ENCODE data around the gene FXYD1.

Gene FXYD1

GRCh38 chr19:35165200-35166058 lies 26.8 kb downstream of the FXYD1 start:
- no peak for DNase-seq

GRCh38 chr19:35166100-35167063 lies 27.8 kb downstream of the FXYD1 start:
- no peak for DNase-seq

- DNase-seq = no peak
Observed at GRCh38 chr19:35167251-35168119, 28.9 kb downstream of the FXYD1 start.

- DNase-seq = no peak
Observed at GRCh38 chr19:35168196-35168595, 29.6 kb downstream of the FXYD1 start.

- DNase-seq = no peak
Observed at GRCh38 chr19:35169221-35169995, 30.8 kb downstream of the FXYD1 start.

GRCh38 chr19:35170359-35171061 lies 31.9 kb downstream of the FXYD1 start:
- DNase-seq = no peak

- DNase-seq = no peak
Observed at GRCh38 chr19:35171730-35172129, 33.1 kb downstream of the FXYD1 start.

- DNase-seq = no peak
Observed at GRCh38 chr19:35174226-35174625, 35.6 kb downstream of the FXYD1 start.

GRCh38 chr19:35176181-35176570 lies 37.6 kb downstream of the FXYD1 start:
- DNase-seq = no peak

- no peak for DNase-seq
Observed at GRCh38 chr19:35177377-35178274, 39.0 kb downstream of the FXYD1 start.

- DNase-seq = no peak
Observed at GRCh38 chr19:35178701-35179100, 40.1 kb downstream of the FXYD1 start.

- DNase-seq = no peak
Observed at GRCh38 chr19:35179830-35180229, 41.2 kb downstream of the FXYD1 start.

- no peak for DNase-seq
Observed at GRCh38 chr19:35181387-35181786, 42.8 kb downstream of the FXYD1 start.

- no peak for DNase-seq
Observed at GRCh38 chr19:35184267-35184666, 45.6 kb downstream of the FXYD1 start.

GRCh38 chr19:35184884-35185283 lies 46.3 kb downstream of the FXYD1 start:
- no peak for DNase-seq
